Testis (tissue), 2 donors: ENCODE data around the gene MBTPS2.

Source experiments
- POLR2A ChIP-seq: fragments of 450-650 bp; IDR thresholded peaks from one replicate; pipeline ENCODE4 v1.6.1; 2017; ENCODE audit warnings: antibody characterized with exemption, mild to moderate bottlenecking, moderate library complexity
- TF ChIP-seq, protein P1 (sequence below), 3 experiments: fragments of 450-650 bp in 2 of 3; fragments of 200-600 bp in 1 of 3; sonication (generic) in 1 of 3; IDR thresholded peaks; one replicate each; pipeline ENCODE4 v1.5.1; 2016 to 2019; ENCODE audit warnings: antibody characterized with exemption in 3 of 3, mild to moderate bottlenecking in 2 of 3, moderate library complexity in 1 of 3

DNA sequence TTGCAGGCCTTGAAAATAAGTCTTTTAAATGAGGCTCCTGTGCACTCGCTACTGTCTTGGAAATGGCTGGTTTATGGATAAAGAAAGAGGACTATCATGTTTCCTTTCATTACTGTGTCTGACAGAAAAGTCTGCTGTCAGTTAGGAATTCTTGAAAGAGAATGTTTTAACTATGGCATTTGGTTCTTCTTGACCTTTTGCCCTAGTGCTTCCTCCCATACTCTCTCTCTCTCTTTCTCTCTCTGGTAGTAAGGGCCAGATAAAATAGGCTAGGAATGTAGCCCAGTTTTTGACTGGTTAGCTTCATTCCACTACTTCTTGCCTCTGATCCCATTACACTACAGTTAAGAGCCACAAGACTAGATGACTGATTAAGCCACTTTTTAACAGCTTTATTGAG, 46.2 kb downstream of the MBTPS2 start:
- TF ChIP-seq, protein P1, sequence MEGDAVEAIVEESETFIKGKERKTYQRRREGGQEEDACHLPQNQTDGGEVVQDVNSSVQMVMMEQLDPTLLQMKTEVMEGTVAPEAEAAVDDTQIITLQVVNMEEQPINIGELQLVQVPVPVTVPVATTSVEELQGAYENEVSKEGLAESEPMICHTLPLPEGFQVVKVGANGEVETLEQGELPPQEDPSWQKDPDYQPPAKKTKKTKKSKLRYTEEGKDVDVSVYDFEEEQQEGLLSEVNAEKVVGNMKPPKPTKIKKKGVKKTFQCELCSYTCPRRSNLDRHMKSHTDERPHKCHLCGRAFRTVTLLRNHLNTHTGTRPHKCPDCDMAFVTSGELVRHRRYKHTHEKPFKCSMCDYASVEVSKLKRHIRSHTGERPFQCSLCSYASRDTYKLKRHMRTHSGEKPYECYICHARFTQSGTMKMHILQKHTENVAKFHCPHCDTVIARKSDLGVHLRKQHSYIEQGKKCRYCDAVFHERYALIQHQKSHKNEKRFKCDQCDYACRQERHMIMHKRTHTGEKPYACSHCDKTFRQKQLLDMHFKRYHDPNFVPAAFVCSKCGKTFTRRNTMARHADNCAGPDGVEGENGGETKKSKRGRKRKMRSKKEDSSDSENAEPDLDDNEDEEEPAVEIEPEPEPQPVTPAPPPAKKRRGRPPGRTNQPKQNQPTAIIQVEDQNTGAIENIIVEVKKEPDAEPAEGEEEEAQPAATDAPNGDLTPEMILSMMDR (IDR thresholded peaks at IDR 0.05): no peak
- no peak for TF ChIP-seq POLR2A
